ENCODE results near the gene JAK2.
"Not testable (repeated sequence)": the region's sequence is repeated elsewhere in the genome, so short reads cannot be mapped to it uniquely, and the experiment has no call there.

Gene JAK2

GRCh38 chr9:4982721-4983482 is 2.2 kb upstream of the JAK2 start:
- no peak for DNase-seq

GRCh38 chr9:4983601-4984165 is 1.4 kb upstream of the JAK2 start:
- no peak for DNase-seq

- DNase-seq, result no peak
These were observed 876 bp upstream of the JAK2 start for GRCh38 chr9:4984171-4984620.

GRCh38 chr9:4985386-4986266 is 554 bp downstream of the JAK2 start:
- DNase-seq, result no peak

GRCh38 chr9:4986296-4986695 is 1.2 kb downstream of the JAK2 start:
- DNase-seq, result no peak

- DNase-seq, result no peak
These were observed 1.7 kb downstream of the JAK2 start for GRCh38 chr9:4986783-4987182.

- peak; percentile 12 for DNase-seq
These were observed 2.9 kb downstream of the JAK2 start for GRCh38 chr9:4987961-4988421.

GRCh38 chr9:4992872-4993271 is 7.8 kb downstream of the JAK2 start:
- DNase-seq, result no peak

- DNase-seq, result no peak
These were observed 9.3 kb downstream of the JAK2 start for GRCh38 chr9:4994166-4994890.

- no peak for DNase-seq
These were observed 12.1 kb downstream of the JAK2 start for GRCh38 chr9:4997196-4997595.

GRCh38 chr9:4997631-4998030 is 12.6 kb downstream of the JAK2 start:
- DNase-seq, result no peak

- no peak for DNase-seq
These were observed 17.7 kb downstream of the JAK2 start for GRCh38 chr9:5002811-5003210.

GRCh38 chr9:5004481-5004880 is 19.4 kb downstream of the JAK2 start:
- no peak for DNase-seq

GRCh38 chr9:5008202-5008601 is 23.1 kb downstream of the JAK2 start:
- DNase-seq, result no peak

- no peak for DNase-seq
These were observed 28.3 kb downstream of the JAK2 start for GRCh38 chr9:5013374-5013773.

GRCh38 chr9:5015934-5016333 is 30.9 kb downstream of the JAK2 start:
- no peak for DNase-seq

GRCh38 chr9:5025416-5025815 is 40.3 kb downstream of the JAK2 start:
- DNase-seq, result no peak

- not testable (repeated sequence) for DNase-seq
These were observed 46.9 kb downstream of the JAK2 start for GRCh38 chr9:5031941-5032340.

- DNase-seq, result no peak
These were observed 55.8 kb downstream of the JAK2 start for GRCh38 chr9:5040730-5041389.

GRCh38 chr9:5041390-5042115 is 56.5 kb downstream of the JAK2 start:
- DNase-seq, result no peak

GRCh38 chr9:5042661-5043178 is 57.6 kb downstream of the JAK2 start:
- DNase-seq, result no peak

All from SHP77 treated with DMSO at 0.1 percent for 48 hours (cell line).